ENCODE data around the gene MCM5.

MCM5 gene

DNA sequence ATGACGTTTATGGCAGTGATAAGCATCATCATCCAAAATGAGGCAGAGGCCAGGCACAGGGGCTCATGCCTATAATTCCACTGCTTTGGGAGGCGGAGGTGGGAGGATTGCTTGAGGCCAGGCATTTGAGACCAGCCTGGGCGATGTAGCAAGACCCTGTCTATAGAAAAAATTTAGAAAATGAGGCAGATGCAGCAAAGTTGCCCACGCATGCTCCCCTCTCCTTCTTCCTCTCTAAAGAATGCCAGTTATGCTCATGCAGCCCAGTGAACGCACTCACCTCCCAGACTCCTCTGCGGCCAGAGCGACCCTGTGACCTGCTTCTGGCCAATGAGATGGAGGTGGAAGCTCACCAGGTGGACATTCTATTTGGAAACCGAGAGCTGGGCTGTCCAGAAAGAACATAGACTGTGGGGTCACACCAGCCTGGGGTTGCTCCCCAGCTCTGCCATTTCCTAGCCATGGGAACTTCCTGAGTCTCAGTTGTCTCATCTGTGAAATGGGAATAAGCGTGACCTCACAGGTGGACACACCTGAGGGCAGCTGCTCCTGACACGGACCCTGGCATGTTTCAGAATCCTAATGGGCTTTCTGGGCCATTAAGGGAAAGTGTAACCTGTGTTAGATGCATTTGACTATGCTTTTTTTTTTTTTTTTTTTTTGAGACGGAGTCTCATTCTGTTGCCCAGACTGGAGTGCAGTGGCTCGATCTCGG is 44.9 kb downstream of the MCM5 start:
- DNase-seq (ENCODE audit: extremely low read depth, low read depth) = no peak
- TF ChIP-seq, protein P1, sequence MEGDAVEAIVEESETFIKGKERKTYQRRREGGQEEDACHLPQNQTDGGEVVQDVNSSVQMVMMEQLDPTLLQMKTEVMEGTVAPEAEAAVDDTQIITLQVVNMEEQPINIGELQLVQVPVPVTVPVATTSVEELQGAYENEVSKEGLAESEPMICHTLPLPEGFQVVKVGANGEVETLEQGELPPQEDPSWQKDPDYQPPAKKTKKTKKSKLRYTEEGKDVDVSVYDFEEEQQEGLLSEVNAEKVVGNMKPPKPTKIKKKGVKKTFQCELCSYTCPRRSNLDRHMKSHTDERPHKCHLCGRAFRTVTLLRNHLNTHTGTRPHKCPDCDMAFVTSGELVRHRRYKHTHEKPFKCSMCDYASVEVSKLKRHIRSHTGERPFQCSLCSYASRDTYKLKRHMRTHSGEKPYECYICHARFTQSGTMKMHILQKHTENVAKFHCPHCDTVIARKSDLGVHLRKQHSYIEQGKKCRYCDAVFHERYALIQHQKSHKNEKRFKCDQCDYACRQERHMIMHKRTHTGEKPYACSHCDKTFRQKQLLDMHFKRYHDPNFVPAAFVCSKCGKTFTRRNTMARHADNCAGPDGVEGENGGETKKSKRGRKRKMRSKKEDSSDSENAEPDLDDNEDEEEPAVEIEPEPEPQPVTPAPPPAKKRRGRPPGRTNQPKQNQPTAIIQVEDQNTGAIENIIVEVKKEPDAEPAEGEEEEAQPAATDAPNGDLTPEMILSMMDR (IDR thresholded peaks at IDR 0.05; ENCODE audit: low read depth, low read length, missing control alignments) = no peak
- no peak overlapping the region for H3K4me3 ChIP-seq (replicated peaks; ENCODE audit: low read depth, low read length)

DNA sequence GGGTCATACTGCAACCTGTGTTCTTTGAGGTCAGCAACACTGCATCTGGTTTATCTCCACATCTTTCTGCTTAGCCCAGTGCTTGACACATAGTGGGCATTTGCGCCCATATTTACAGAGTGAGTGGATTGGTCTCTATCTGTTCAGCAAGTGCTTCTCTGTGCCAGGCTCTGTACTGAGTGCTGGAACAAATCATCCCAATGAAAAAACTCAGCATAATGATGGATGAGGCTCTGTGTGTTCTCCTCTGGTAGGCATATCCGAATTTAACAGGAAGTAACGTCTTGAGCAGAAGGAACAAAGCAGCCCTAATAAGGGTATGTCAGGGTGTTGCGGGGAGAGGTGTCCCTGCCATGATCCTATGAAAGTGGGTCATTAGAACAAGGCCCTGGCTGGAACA is 46.0 kb downstream of the MCM5 start:
- DNase-seq (ENCODE audit: extremely low read depth, low read depth) = no peak
- no peak overlapping the region for H3K4me3 ChIP-seq (replicated peaks; ENCODE audit: low read depth, low read length)
- TF ChIP-seq, protein P1 (IDR thresholded peaks at IDR 0.05; ENCODE audit: low read depth, low read length, missing control alignments) = no peak

- DNase-seq (ENCODE audit: extremely low read depth, low read depth) = peak; percentile 47
- TF ChIP-seq, protein P1 (IDR thresholded peaks at IDR 0.05; ENCODE audit: low read depth, low read length, missing control alignments) = no peak
- H3K4me3 ChIP-seq (replicated peaks; ENCODE audit: low read depth, low read length) = no peak overlapping the region
Measured at GRCh38 chr22:35446365-35446764, 46.4 kb downstream of the MCM5 start.

DNA sequence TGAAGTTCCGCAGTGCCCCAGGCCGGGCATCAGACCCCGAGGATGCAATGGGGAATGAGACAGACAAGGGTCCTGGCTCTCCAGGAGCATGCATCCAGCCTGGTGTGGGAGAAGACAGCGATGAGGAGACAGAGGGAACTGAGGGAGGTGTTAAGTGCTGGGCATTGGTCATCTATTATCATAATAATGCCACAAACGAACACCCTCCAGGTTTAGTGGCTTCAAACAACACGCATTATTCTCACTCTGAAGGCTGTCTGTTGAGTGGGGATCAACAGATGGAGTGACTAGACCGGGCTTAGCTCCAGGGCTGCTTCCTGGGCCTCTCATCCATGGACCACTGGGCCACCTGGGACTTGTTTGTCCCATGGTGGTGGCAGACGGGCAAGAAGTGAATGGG is 48.6 kb downstream of the MCM5 start:
- no peak for DNase-seq (ENCODE audit: extremely low read depth, low read depth)
- TF ChIP-seq, protein P1 (IDR thresholded peaks at IDR 0.05; ENCODE audit: low read depth, low read length, missing control alignments) = no peak
- H3K4me3 ChIP-seq (replicated peaks; ENCODE audit: low read depth, low read length) = no peak overlapping the region

DNA sequence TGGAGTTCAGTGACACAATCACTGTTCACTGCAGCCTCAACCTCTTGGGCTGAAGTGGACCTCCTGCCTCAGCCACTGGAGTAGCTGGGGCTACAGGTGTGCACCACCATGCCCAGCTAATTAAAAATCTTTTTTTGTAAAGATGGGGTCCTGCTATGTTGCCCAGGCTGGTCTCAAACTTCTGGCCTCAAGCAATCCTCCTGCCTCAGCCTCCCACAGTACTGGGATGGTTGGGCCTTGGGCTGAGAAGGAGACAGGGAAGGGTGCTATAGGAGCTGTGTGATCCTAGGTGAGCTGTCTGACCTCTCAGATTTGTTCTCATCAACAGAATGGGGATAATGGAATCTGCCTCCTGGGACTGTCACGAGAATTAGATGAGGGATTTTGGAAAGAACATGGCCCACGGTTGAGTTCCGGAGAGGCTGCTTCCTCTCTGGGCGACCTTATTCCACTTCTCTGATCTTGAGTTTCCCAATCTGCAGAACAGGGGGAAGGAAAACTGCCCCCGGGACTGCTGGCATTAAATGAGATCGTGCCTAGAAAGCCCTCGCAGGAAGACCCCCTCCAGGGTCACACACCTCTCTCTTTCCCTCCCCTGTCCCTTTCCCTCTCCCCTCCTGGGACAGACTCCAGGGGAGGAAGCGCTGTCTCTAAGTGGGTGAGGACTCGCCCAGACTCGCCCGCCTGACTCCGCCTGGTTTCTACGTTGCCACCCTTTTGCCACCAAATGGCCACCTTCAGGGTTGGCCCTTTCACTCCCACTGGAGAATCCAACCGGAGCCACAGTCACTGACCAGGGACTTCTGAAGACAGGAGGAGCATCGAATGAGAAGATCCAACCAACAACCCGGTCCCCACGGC is 50.1 kb downstream of the MCM5 start:
- DNase-seq (ENCODE audit: extremely low read depth, low read depth) = no peak
- TF ChIP-seq, protein P1 (IDR thresholded peaks at IDR 0.05; ENCODE audit: low read depth, low read length, missing control alignments) = no peak
- H3K4me3 ChIP-seq (replicated peaks; ENCODE audit: low read depth, low read length) = no peak overlapping the region

GRCh38 chr22:35450824-35451569 is 51.1 kb downstream of the MCM5 start:
- no peak overlapping the region for H3K4me3 ChIP-seq (replicated peaks; ENCODE audit: low read depth, low read length)
- TF ChIP-seq, protein P1 (IDR thresholded peaks at IDR 0.05; ENCODE audit: low read depth, low read length, missing control alignments) = no peak
- no peak for DNase-seq (ENCODE audit: extremely low read depth, low read depth)

All from HFF-Myc (cell line).